ENCODE results near the gene PYROXD2. TPM values are rescaled to one million over a fixed set of nuclear protein-coding genes. Genes with fewer than 3 reads are reported as not detected.

Gene PYROXD2
- polyA plus RNA-seq, 1 of the 3 experiments (the other 2 are of a cell fraction) = 26.7 TPM

GRCh38 chr10:98433371-98433770 lies 18.4 kb upstream of the PYROXD2 start (continued):
- no peak for TF ChIP-seq FOSL2 (IDR thresholded peaks at IDR 0.05; ENCODE audit: borderline replicate concordance, low read depth)
- TF ChIP-seq MEF2A (IDR thresholded peaks at IDR 0.05; ENCODE audit: borderline replicate concordance, low read depth) = no peak
- no peak for TF ChIP-seq TAF1 (IDR thresholded peaks at IDR 0.05; ENCODE audit: borderline replicate concordance, low read depth, low read length)
- TF ChIP-seq NRF1 (IDR thresholded peaks at IDR 0.05; ENCODE audit: low read depth, low read length) = no peak
- TF ChIP-seq USF1 (IDR thresholded peaks at IDR 0.05; ENCODE audit: borderline replicate concordance, low read depth) = no peak
- TF ChIP-seq GABPA (IDR thresholded peaks at IDR 0.05; ENCODE audit: low read depth) = no peak
- no peak for TF ChIP-seq YY1 (IDR thresholded peaks at IDR 0.05; ENCODE audit: low read depth)
- no peak for TF ChIP-seq EZH2phosphoT487 (IDR thresholded peaks at IDR 0.05; ENCODE audit: borderline replicate concordance, low read depth)
- TF ChIP-seq TEAD4 (IDR thresholded peaks at IDR 0.05; ENCODE audit: borderline replicate concordance, insufficient read depth) = no peak
- TF ChIP-seq FOXJ3 (CRISPR knock-in tag; IDR thresholded peaks at IDR 0.05) = no peak

- no peaks in the 10 kb centered on the region for H4K20me1 ChIP-seq (ENCODE audit: insufficient read depth)
- H3K4me2 ChIP-seq = no peak overlapping the region
- no peak overlapping the region for H2AFZ ChIP-seq (ENCODE audit: low read depth)
- no peaks in the 10 kb centered on the region for H3F3A ChIP-seq (replicated peaks; ENCODE audit: insufficient read depth)
- no peaks in the 10 kb centered on the region for H3K27me3 ChIP-seq (ENCODE audit: insufficient read depth)
- no peak overlapping the region for H3K27ac ChIP-seq (ENCODE audit: low read depth in 2 of 2, low read length in 1 of 2)
- no peak overlapping the region; a peak in 1 of 4 replicates for H3K4me3 ChIP-seq (ENCODE audit: low read depth in 2 of 2, low read length in 1 of 2)
- 94% methylated on average over 1 of the region's 1 CpG for WGBS (ENCODE audit: low lambda C conversion rate)
- H3K9me3 ChIP-seq = peaks cover 4% of the 10 kb centered on the region; the same call in 1 of the 2 replicates
- no peak for DNase-seq
- no peak for TF ChIP-seq USF1 (IDR thresholded peaks at IDR 0.05; ENCODE audit: borderline replicate concordance, low read depth)
- no peak for TF ChIP-seq RAD21 (IDR thresholded peaks at IDR 0.05; ENCODE audit: low read length)
- TF ChIP-seq POLR2AphosphoS5 (IDR thresholded peaks at IDR 0.05; ENCODE audit: low read depth, low read length) = no peak
- no peak for TF ChIP-seq MXI1 (IDR thresholded peaks at IDR 0.05; ENCODE audit: low read depth, low read length)
- TF ChIP-seq RCOR1 (IDR thresholded peaks at IDR 0.05; ENCODE audit: low read length) = no peak
- no peak for TF ChIP-seq GABPA (IDR thresholded peaks at IDR 0.05; ENCODE audit: low read depth)
- TF ChIP-seq TCF12 (IDR thresholded peaks at IDR 0.05) = no peak
- TF ChIP-seq SMC3 (IDR thresholded peaks at IDR 0.05; ENCODE audit: low read depth, low read length) = no peak
- no peak for TF ChIP-seq USF2 (IDR thresholded peaks at IDR 0.05; ENCODE audit: borderline replicate concordance, low read depth, low read length)
- TF ChIP-seq JUND (IDR thresholded peaks at IDR 0.05) = no peak
- no peak for TF ChIP-seq YY1 (IDR thresholded peaks at IDR 0.05; ENCODE audit: low read depth)
- no peak for TF ChIP-seq EP300 (IDR thresholded peaks at IDR 0.05; ENCODE audit: borderline replicate concordance in 1 of 2, low read depth in 1 of 2, low read length in 1 of 2)
- no peak for TF ChIP-seq FOSL2 (IDR thresholded peaks at IDR 0.05; ENCODE audit: borderline replicate concordance, low read depth)
- no peak for TF ChIP-seq REST (IDR thresholded peaks at IDR 0.05; ENCODE audit: low read depth, low read length)
- TF ChIP-seq PBX3 (IDR thresholded peaks at IDR 0.05) = no peak
- peaks cover 37 to 53% of the 10 kb centered on the region in 2 experiments for H3K36me3 ChIP-seq (replicated peaks in 1 of 2; ENCODE audit: control insufficient read depth in 1 of 2, insufficient read depth in 2 of 2, low read length in 1 of 2)
- no peaks in the 10 kb centered on the region for H3K4me1 ChIP-seq (ENCODE audit: control insufficient read depth in 1 of 2, insufficient read depth in 2 of 2, low read depth in 1 of 2, low read length in 1 of 2)
- H3K9ac ChIP-seq = no peak overlapping the region
- ChIA-PET CTCF (no interaction called here), POLR2A (no interaction called here)
- H3K9me2 ChIP-seq = no peaks in the 10 kb centered on the region
- no peaks in the 10 kb centered on the region for H3K79me2 ChIP-seq (ENCODE audit: insufficient read depth)
Measured at GRCh38 chr10:98432330-98432729, 17.3 kb upstream of the PYROXD2 start.
